Measurements from ENCODE around the gene SMARCE1.

Gene SMARCE1

DNA sequence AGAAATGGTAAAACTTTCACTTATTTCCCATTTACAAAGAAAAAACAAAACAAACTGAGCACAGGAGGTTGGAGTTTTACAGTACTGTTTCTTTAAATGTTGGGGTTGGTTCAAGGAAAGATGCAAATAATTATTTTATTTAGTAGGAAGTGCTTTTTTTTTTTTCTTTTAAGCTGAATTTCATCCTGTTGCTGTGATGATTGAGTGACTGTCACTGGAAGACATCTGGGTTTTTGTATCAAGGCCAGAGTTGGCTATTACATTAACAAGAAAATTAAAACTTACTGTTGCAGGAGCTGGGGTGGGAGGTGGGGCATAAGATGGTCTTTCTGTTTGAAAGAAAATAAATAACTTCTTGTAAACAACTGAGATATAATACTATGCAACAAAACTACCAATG lies 2.3 kb downstream of the SMARCE1 start:
- DNase-seq, result no peak

DNA sequence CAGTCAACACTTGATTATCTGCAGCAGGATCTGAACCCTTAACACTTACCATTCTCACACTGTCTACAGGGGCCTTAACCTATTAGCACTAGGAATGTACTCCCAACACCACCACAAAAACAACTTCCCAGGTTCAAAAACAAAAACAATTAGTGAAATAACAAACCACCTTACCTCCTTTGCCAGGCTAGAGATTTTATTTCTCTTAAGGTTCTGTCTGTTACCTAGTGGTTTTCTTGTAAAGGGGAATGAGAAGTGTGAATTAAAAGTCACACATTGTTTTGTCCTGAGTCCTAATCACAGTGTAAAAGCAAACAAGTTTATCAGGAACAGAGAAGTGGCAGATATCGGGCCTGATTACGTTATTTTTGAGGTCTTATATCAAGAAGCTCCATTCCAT lies 9.7 kb downstream of the SMARCE1 start:
- DNase-seq, result no peak

DNA sequence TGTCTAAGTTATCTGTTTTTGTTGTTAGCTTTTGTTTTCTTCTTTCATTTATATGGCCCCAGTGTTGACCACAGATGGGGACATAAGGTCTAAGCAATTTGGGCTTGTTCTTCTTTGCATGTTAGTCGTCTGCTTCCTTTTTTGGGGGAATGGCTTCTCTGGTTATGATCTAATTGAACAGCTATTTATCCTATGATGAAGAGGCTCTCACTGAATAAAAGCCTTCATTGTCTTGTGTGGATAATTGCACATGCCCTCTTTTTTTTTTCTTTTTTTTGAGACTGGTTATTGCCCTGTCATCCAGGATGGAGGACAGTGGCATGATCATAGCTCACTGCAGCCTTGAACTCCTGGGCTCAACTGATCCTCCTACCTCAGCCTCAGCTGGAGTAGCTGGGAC lies 13.7 kb downstream of the SMARCE1 start:
- DNase-seq, result no peak

DNA sequence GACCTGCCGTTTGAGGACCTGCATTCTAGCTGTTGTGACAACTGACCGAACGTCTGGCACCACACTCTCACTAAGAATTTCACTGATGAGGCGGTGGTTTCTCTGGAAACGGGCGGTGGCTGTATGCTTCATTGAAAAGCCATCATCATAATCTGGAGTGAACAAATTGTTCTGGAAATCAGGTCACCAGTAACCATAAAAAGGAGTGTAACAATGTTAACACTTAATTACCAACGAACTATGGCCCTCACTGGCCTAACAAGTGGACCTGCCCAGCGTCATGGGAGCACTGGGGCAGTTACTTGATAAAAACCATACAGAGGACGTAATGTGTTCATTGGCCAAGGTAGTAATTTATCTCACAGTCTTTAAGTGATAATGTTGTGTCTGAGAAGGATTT lies 15.4 kb downstream of the SMARCE1 start:
- DNase-seq, result no peak

DNA sequence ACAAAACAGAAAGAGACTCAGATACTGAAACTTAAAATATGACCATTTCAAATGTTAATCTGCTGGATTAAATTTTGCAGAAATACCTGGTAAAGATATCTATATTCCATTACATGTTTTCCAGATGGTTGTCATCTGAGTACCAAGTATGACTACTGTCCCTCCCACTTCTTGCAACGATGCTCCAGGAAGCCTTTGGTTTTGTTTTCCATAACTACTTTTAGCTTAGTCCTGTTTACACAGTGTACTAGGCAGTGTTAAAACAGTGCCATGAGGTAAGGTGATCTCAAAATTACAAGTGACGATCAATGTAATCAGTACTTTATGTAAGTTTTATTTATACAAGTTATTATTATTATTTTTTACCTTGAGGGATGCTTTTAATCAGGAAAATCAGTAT lies 17.8 kb downstream of the SMARCE1 start:
- DNase-seq, result no peak

DNA sequence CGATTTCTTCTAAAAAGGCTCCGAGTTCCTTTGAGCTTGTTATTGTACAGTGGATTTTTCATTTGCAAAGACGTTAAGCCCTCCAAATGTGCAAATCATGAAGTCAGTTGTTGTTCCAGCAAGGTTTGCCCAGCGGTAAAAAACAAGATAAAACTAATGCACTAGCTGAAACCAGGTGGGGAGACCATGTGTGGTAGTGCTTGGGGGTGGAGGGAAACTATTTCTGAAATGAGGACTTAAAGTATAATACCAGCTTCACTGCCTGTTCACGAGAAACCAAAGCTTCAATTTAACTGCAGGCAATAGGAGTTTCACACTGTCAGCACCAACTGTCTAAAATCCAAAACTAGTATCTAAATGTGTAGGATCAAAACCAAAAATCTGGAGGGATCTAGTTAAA lies 22.3 kb downstream of the SMARCE1 start:
- no peak for DNase-seq

DNA sequence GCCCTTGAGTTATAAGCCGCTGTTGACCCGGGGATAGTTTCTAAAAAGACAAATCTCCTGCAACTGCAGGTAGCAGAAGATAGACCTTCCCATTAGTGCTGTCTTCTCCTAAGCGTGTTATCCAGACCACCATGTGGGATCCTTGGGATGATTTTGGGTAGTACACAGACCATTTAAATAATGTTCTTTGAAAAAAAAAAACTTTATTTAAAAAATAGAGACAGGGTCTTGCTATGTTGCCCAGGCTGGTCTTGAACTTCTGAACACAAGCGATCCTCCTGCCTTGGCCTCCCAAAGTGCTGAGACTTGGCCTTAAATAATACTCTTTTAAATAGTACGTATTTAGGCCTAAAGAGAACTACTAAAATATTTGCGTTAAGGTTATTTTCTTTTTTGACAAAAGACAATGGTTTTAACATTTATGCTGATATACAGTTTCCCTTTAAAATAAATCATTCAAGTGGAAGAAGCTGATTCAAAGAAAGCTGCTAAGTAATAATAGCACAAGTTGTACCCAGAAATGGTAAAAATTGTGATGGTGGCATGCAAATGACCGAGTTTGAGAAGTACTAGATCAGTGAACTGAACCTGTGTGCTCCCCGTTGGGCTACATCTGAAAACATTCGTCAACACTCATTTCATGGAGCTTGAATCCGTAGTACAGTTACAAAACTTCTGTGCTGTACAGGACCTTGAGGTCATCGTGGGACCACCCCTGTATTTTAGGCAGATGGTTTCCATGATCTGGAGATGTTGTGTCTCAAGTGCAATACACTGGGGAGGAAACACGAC lies 24.0 kb downstream of the SMARCE1 start:
- DNase-seq, result no peak

DNA sequence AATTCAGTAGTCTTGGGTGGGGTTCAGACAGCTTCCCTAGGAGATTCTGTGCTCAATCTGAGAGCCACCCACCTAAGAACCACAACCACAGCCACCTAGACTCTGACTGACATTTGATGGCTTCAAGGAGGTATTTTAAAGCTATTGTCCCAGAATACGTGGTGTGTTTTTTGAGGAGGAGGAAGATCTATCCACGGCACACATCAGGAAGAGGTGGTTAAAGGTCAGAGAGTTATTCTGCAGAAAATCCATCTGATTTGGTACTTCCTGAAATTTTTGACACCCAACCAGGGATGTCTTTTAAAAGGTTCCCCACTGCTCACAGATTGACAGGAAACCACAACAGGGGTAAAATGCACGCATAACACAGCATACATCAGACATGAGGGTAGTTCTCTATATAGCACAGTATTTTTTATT lies 25.1 kb downstream of the SMARCE1 start:
- DNase-seq, result no peak

DNA sequence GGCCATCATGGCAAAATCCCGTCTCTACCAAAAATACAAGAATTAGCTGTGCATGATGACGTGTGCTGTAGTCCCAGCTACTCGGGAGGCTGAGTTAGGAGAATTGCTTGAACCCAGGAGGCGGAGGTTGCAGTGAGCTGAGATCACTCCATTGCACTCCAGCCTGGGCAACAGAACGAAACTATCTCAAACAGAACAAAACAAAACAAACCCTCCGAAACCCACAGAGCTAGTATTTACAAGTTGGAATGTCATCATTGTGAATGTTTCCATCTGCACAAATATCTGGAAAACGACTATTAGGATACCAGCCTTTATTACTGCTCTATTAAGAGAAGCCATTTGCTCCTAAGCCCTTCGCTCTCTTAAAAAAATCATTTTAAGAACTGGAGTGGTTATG lies 26.0 kb downstream of the SMARCE1 start:
- DNase-seq, result no peak

DNA sequence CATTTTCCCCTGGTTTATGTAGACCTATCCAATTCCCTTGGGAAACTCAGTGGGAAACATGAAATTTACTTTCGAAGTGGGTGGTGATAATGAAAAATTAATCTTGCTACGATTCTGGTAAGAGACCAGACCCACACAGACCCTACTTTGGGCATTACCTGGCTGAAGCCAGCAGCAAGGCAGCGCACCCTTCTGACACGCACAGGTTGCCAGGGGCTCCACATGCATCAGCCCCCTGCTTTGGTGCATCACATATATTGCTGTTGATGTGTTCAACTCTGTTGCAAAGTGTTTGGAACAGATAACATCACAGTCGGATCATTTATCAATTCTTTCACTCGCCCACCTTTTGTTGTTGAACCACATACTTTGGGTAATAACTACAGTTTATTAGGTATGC lies 26.6 kb downstream of the SMARCE1 start:
- no peak for DNase-seq

DNA sequence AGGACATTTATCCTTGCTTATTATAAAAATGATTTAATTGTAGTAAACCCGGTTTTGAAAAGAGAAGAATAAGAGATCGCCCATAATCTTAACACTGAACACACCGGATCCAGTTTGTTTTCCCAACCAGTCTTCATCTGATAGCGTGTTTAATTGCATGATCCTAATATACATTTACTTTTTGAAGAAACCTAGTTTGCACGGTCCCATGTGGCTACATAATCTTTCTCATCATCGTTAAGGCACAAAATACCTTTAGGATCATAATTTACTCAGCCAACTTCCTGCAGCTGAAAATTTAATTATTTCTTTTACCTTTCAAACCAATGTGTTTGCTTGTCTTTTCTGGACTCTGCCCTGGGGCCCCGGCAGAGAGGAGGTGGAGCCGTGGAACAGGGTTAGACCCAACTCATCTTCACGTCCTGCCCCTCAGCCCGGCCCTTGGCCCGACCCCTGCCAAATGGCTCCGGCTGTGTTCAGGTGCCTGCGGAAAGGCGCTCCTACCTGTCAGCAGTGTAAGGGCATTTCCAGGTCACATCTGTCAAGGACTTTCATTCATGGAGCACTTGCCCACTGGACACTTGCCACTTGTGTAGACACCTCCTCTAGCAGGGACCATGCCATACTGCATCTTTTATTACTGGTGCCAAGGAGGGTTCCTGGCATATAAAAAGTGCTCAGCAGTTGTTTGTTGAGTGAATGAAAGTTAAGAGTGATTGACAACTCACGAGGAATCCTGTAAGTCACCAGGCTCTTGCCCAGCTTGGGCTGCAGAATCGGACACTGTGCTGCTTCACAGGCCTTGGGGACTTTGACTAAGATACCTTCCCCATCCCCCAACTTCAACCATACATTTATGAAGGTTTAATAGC lies 28.6 kb downstream of the SMARCE1 start:
- DNase-seq, result no peak

DNA sequence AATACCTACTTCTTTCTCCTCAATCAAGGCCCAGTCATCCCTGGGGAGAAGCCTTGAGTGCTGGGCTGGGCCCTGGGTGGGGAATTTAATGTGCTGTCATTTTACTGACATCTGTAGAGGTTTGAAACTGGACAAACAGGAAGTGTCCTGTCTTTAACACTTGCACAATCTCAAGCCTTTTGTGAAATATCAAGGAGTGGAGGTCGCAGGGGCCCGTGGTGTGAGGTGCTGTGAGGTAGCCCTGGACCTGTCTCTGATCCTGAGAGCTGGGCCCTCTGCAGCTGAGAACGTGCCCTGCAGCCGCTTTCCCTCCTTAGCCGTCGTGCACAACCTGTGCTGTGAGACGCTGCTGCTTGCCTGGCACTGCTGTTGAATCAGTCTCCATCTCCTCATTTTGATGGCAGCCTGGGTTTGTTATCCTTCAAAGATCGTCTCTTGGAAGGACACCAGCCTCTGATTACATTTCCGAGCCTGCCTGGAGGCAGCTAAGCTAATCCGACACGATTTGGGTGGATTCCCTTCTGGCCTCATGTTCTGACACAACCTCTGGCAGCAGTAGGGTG lies 29.9 kb downstream of the SMARCE1 start:
- no peak for DNase-seq

DNA sequence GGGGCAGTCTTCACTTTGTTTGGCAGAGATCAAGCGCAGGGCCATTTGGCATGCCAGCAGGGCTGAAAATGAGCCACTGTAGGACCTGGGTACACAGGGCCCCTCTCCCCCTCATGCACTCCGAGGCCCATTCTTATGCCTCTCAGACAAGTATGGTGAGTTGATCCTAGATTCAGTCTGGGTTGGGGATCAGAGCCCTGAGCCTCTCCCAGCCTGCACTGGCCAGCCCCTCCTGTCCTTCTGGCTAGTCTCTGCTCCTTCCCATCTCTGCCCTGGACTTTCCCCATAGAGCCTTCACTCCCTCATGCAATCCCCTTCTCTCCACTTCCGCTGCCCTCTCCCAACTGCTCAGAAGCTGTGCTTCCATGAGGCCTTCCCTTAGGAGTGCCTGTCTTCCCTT lies 31.0 kb downstream of the SMARCE1 start:
- no peak for DNase-seq

DNA sequence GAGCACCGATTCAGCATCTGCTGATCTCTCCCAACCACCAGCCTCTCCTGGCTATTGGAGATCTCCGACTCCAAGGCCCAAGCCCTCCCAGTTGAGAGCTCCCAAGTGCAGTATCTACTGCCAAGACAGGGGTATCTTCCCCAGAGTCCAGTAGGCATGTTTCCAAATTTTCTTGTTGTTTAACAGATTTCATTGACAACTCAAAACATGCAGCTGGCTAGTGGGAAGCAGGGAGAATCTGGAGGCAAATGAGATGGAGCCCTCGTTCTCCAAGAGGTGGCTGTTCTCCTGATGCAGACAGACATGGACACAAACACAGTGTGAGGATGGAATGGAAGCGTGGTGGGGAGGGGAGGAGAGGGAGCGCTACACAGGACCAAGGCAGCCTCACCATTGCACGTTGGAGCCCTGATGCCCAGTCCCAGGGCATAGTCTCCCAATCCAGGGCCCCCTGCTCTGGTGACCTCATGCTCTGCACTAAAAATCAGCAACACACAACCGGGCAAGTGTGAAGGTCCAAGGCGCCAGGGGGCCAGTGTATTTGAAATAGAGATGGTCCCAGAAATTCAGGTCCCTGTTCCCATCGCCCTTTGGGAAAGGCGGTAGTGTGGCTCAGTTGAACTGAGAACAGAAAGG lies 31.7 kb downstream of the SMARCE1 start:
- DNase-seq, result no peak

DNA sequence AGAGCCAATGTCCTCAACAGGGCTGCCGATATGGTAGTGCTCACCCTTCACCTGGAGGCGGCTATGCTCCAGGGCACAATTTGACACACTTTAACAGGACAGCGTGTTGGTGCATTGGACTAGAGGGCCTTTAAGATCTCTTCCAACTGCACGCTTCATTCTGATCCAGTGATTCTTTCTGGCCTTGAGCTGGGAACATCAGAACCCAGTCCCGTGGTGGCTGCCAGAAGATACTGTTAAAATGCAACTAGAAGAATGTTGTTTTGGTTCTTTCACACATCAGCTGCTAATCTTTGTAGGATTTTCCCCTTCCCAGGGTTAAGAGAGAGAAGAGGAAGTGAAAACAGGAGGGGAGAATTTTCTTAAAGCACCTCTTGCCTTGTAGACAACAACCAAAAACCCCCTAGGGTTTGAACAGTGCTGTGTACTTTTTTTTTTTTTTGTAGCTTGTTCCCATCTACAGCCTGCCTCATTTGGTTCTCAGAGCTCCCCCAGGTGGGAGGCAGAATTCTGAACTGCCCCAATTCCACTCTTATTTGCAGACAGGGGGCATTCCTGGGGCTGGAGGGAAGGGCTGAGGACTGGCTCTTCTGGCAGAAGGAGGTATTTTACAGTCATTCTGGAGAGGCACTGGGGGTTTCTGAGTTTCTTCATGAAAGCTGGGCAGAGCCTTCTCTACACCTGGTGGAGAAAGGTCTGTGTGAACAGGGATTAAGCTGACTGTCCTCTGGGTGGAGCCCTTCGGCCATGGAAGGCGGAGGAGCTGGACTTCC lies 32.4 kb downstream of the SMARCE1 start:
- no peak for DNase-seq

DNA sequence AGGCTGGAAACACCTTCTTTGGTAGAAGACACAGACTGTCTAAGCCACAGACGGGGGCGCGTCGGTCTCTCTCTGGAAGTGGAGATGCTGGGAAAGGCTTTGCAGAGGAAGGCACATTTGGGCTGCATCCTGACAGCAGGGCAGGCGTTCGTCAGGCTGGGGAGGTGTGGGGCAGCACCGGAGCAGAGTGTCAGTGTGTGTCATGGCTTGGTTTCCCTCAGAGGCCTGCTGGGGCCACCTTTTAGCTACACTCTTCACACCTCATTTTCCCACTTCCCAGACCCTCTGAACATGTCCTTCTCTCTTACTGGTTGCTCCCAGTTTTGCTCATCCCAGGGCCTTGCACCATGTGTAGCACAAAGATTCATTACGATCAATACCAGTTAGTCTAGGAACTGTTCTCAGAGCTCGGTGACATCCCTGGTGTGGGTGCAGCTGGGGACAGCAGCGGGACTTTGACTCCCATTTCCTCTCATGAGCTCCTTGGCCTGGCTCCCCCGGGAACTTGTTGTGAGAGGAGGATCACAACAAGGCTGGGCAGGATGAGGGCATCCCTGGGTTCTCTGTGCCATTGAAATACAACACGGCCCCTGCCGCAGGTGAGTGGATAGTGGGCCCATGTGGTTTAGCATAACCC lies 33.1 kb downstream of the SMARCE1 start:
- DNase-seq, result no peak

DNA sequence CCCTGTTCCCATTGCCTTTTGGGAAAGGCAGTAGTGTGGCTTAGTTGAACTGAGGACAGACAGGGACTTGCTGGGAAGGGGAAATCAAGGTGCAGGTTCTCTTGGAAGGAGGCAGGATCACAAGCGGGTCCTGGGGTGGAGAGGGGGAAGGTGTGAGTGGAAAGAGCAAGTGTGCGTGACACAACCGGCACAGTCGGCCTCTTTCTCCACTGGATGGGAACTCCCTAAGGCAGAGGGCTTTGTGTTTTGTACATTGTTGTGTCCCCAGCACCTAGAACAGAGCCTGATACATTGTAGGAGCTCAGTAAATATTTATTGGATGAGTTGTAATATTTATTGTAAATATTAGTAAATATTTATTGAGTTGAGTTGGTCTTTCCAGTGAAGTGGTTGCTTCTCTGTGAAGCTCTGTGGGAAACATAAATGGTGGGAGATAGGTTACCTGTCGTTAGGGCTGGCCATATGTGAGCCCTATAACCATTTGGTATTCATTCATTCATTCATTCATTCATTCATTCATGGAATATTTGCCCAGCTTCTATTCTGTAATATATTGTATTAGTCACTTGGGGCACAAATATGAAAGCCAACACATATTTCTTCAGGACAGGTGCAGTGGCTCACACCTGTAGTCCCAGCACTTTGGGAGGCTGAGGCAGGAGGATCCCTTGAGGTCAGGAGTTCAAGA lies 34.0 kb downstream of the SMARCE1 start:
- no peak for DNase-seq

DNA sequence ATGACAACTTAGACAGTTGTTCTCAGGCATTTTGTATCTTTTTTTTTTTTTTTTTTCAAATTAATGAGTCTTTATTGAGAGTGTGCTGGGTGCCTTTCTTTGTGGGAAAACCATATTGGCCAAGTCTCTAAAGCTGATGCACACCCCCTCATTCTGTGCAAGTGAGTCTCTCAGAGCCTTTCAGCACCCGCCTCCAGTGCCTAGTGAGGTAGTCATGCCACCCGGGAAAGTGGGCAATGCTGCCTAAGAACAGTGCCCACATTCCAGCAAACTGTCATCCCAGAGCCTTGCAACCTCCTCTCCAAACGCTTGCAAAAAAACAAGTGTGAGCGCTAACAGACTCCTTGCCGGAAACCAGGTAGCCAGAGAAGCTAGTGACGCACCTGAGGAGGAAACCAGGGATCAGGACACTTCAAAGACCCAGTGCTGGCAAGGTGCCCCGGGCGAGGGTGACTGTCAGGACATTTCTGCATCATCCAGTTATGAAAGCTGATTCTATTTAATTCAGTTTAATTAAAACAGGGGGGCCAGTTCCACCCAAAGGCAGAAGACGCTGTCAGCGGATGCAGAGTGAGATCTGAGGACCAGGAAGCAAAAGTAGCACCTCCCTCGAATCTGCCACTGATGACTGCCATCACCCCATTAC lies 34.9 kb downstream of the SMARCE1 start:
- DNase-seq, result peak; percentile 65

DNA sequence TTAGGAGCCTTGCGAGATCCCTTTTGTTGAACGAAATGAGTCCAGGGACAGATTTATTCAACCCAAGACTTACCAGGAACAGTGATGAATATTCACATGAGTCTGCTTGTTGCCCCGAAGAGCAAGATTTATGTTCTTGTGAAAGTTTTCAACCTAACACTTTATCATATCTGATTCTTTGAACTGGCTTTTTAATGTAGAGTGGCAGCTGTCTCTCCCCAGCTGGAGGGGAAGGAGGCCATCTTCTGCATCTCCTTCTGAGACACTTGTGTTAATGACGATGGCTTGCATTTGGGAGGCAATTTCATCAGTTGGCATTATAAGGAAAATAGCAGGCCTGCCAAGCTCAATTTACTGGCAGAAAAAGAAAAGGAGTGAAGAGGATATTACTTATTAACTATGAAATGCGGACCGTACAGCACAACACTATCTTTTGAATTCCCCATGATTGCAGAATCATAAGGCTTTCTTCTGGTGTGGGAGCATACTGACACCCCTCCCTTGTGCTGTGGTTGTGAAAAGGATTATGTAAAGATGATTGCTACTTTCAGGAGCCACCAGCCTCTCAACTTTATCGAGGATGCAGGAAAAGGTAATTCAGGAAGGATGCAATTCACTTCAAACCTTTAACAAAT lies 35.7 kb downstream of the SMARCE1 start:
- DNase-seq, result no peak

DNA sequence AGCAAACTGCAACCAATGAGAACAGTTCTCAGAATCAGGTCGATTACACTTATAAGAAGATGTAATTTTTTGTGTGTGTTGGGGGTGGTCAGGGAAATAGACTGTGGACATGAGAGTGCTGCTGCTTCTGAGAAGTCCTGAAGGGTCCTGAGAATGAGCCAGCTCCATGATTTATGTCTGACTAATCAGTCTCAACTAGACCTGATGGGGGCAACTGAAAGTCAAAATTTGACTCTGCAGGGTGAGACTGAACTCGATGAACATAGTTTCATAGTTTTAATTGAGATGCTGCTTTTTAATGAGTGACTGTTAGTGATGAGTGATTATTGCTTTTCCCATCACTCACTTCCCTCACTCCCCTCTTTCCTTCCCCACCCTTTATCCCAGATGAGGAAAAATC lies 37.3 kb downstream of the SMARCE1 start:
- no peak for DNase-seq

All from activated naive CD4-positive, alpha-beta T cell treated with Interleukin-2 at 50 U/mL for 16 hours (primary cell).